GM12873 (cell line): ENCODE data around the gene CSHL1.

Experiments used
- CTCF ChIP-seq: IDR thresholded peaks from 2 replicates; pipeline ENCODE4 v1.5.1; 2012; ENCODE audit warnings: low read depth, mild to moderate bottlenecking, moderate library complexity, low read length, control low read depth; ENCODE audit not compliant: insufficient read depth; ENCODE audit errors: missing control alignments

Gene CSHL1

GRCh38 chr17:63950940-63951907, 40.2 kb upstream of the CSHL1 start:
- peak; percentile 74 for TF ChIP-seq CTCF

GRCh38 chr17:63949576-63950250, 38.7 kb upstream of the CSHL1 start:
- no peak for TF ChIP-seq CTCF

- TF ChIP-seq CTCF, result no peak
Measured at GRCh38 chr17:63948521-63948920, 37.5 kb upstream of the CSHL1 start.

GRCh38 chr17:63947711-63948330, 36.8 kb upstream of the CSHL1 start:
- TF ChIP-seq CTCF, result no peak

- peak; percentile 86 for TF ChIP-seq CTCF
Measured at GRCh38 chr17:63946440-63947363, 35.6 kb upstream of the CSHL1 start.

GRCh38 chr17:63945784-63946439, 34.9 kb upstream of the CSHL1 start:
- no peak for TF ChIP-seq CTCF
